GM10248 (cell line): ENCODE results near the gene MT1G.

Source experiments
- CTCF ChIA-PET: fragments of 300-600 bp; sonication (Branson Sonifier 250); formaldehyde crosslinking; extraction: SDS; loops from one replicate; lab custom pipeline; 2021; ENCODE audit warnings: antibody characterized with exemption; lab: Yijun Ruan, JAX
- POLR2A ChIA-PET: fragments of 350-650 bp; sonication (Branson Sonifier 250); formaldehyde crosslinking; extraction: SDS; loops from one replicate; lab custom pipeline; 2020; ENCODE audit warnings: antibody characterized with exemption; lab: Yijun Ruan, JAX
- DNase-seq: peaks from one replicate; pipeline ENCODE4 v3.0.0; 2012; ENCODE audit errors: extremely low spot score
- TF ChIP-seq, protein P1 (sequence below): IDR thresholded peaks from 2 replicates; pipeline ENCODE4 v1.5.1; 2012; ENCODE audit warnings: mild to moderate bottlenecking, low read depth; ENCODE audit errors: extremely low read depth, missing control alignments, control extremely low read depth

MT1G gene

GRCh38 chr16:56682703-56683397 lies 15.0 kb upstream of the MT1G start:
- TF ChIP-seq, protein P1, sequence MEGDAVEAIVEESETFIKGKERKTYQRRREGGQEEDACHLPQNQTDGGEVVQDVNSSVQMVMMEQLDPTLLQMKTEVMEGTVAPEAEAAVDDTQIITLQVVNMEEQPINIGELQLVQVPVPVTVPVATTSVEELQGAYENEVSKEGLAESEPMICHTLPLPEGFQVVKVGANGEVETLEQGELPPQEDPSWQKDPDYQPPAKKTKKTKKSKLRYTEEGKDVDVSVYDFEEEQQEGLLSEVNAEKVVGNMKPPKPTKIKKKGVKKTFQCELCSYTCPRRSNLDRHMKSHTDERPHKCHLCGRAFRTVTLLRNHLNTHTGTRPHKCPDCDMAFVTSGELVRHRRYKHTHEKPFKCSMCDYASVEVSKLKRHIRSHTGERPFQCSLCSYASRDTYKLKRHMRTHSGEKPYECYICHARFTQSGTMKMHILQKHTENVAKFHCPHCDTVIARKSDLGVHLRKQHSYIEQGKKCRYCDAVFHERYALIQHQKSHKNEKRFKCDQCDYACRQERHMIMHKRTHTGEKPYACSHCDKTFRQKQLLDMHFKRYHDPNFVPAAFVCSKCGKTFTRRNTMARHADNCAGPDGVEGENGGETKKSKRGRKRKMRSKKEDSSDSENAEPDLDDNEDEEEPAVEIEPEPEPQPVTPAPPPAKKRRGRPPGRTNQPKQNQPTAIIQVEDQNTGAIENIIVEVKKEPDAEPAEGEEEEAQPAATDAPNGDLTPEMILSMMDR: no peak
- no peak for DNase-seq
- ChIA-PET POLR2A (interaction anchor here (0.8 kb wide), 2 partner anchors 18 to 75 kb away, joined by 5 to 8 read pairs; partner anchors contain the start of gene MT2A), CTCF (interaction anchor here (2.5 kb wide), 1 partner anchor 19 kb away, joined by 17 read pairs; no protein-coding TSS in a partner anchor)

GRCh38 chr16:56681939-56682702 lies 14.3 kb upstream of the MT1G start, which contains the start of gene MT1X:
Gene MT1X, plus strand, starts transcription at chr16:56682470. Its CDS starts 71 bp downstream, at chr16:56682541.
- ChIA-PET POLR2A (no interaction called here), CTCF (interaction anchor here (2.5 kb wide), 1 partner anchor 20 kb away, joined by 17 read pairs; no protein-coding TSS in a partner anchor)
- TF ChIP-seq, protein P1: no peak
- peak; percentile 90 for DNase-seq

DNA sequence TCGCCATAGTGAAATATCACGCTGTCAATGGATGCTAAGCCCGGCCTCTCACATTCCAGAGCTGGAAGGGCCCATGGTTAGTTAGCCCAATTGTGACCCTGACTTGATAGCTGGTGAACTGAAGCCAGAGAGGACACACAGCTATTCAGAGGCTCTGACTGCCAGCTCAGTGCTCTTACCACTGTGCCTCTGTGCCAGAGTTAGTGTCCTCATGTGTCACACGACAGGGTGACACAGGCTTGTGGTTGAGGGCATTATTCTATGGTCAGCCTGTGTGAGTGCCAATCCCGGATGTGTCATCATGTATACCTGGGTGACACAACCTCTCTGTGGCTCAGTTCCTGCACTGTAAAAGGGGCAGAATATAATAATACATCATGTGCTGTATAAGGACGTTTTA lies 12.0 kb upstream of the MT1G start:
- no peak for DNase-seq
- ChIA-PET CTCF (interaction anchor here (0.9 to 2.3 kb wide), 4 partner anchors 12 to 88 kb away, joined by 3 to 9 read pairs (median 6); partner anchors contain the start of gene MT1G), POLR2A (no interaction called here)
- TF ChIP-seq, protein P1: no peak

GRCh38 chr16:56679078-56679730 lies 11.3 kb upstream of the MT1G start:
- TF ChIP-seq, protein P1: no peak
- DNase-seq: no peak
- ChIA-PET POLR2A (no interaction called here), CTCF (interaction anchor here (0.9 to 2.3 kb wide), 5 partner anchors 12 to 87 kb away, joined by 3 to 9 read pairs (median 4); partner anchors contain the start of genes MT1E and MT1G)

GRCh38 chr16:56677474-56677873 lies 9.6 kb upstream of the MT1G start:
- TF ChIP-seq, protein P1: no peak
- ChIA-PET CTCF (interaction anchor here (1.9 to 2.3 kb wide), 3 partner anchors 10 to 101 kb away, joined by 6 to 14 read pairs (median 7); partner anchors contain the start of gene MT1G), POLR2A (no interaction called here)
- no peak for DNase-seq
